Measurements from ENCODE around the gene REPIN1. TPM values are rescaled to one million over a fixed set of nuclear protein-coding genes. Genes with fewer than 3 reads are reported as not detected.

REPIN1 gene
- total RNA-seq, 1 experiment from 2014 or later, result 106 TPM

DNA sequence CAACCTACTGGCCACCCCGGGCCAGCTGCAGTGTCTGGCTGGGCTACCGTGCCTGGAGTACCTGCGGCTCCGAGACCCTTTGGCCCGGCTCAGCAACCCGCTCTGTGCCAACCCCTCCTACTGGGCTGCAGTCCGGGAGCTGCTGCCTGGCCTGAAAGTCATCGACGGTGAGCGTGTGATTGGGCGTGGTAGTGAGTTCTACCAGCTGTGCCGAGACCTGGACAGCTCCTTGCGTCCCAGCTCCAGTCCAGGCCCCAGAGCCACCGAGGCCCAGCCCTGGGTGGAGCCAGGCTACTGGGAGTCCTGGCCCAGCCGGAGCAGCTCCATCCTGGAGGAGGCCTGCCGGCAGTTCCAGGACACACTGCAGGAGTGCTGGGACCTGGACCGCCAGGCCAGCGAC lies 31.4 kb upstream of the REPIN1 start:
- no peaks in the 10 kb centered on the region for H3K9me3 ChIP-seq (ENCODE audit: control insufficient read depth, low read depth, low read length)
- no peak overlapping the region for H4K5ac ChIP-seq (ENCODE audit: insufficient read length, low read depth, low read length)
- no peak overlapping the region for H3T11ph ChIP-seq (ENCODE audit: low read length)
- Mint-ChIP-seq H3K36me3 (ENCODE audit: insufficient read depth in 1 of 3, low read depth in 3 of 3) (peaks cover 25 to 36% (median 31%) of the 10 kb centered on the region in 3 experiments), H3K27ac (no peak overlapping the region; a peak in 1 of 7 replicates), H3K4me3 (no peak overlapping the region), H3K27me3 (ENCODE audit: low read depth) (peaks cover 55% of the 10 kb centered on the region), H3K4me1 (peaks cover 60 to 69% of the 10 kb centered on the region in 2 experiments), H3K9me3 (no peaks in the 10 kb centered on the region)
- H2BK5ac ChIP-seq (ENCODE audit: insufficient read length, low read length), result no peak overlapping the region
- no peak overlapping the region for H3K4ac ChIP-seq (ENCODE audit: low read depth, low read length)
- no peaks in the 10 kb centered on the region; the same call in 1 of the 2 replicates for H3K4me1 ChIP-seq (ENCODE audit: insufficient read depth, low read length)
- no peak overlapping the region for H3K18ac ChIP-seq (ENCODE audit: insufficient read length, low read depth, low read length)
- no peak overlapping the region for H3K14ac ChIP-seq (ENCODE audit: insufficient read depth, low read length)
- peaks cover 3% of the 10 kb centered on the region for H3K27me3 ChIP-seq (ENCODE audit: insufficient read depth, low read length)
- H3K79me1 ChIP-seq (ENCODE audit: insufficient read depth, low read depth, low read length, poor library complexity, severe bottlenecking), result no peaks in the 10 kb centered on the region
- H3K79me2 ChIP-seq (ENCODE audit: insufficient read depth, low read length), result no peaks in the 10 kb centered on the region
- H3K23ac ChIP-seq (ENCODE audit: insufficient read length, low read depth, low read length), result no peak overlapping the region
- H4K20me1 ChIP-seq (ENCODE audit: control insufficient read depth, insufficient read depth, insufficient read length), result no peaks in the 10 kb centered on the region
- no peak overlapping the region for H4K91ac ChIP-seq (ENCODE audit: insufficient read length, low read depth, low read length)
- H2BK12ac ChIP-seq (ENCODE audit: insufficient read length, low read depth, low read length), result no peak overlapping the region
- TF ChIP-seq, protein P1, sequence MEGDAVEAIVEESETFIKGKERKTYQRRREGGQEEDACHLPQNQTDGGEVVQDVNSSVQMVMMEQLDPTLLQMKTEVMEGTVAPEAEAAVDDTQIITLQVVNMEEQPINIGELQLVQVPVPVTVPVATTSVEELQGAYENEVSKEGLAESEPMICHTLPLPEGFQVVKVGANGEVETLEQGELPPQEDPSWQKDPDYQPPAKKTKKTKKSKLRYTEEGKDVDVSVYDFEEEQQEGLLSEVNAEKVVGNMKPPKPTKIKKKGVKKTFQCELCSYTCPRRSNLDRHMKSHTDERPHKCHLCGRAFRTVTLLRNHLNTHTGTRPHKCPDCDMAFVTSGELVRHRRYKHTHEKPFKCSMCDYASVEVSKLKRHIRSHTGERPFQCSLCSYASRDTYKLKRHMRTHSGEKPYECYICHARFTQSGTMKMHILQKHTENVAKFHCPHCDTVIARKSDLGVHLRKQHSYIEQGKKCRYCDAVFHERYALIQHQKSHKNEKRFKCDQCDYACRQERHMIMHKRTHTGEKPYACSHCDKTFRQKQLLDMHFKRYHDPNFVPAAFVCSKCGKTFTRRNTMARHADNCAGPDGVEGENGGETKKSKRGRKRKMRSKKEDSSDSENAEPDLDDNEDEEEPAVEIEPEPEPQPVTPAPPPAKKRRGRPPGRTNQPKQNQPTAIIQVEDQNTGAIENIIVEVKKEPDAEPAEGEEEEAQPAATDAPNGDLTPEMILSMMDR (conservative IDR thresholded peaks at IDR 0.05), result no peak
- no peak for DNase-seq
- WGBS (ENCODE audit: extremely low coverage, insufficient read length, low lambda C conversion rate), result no CpG with 5 or more reads among the region's 18 CpGs
- no peak overlapping the region for H3K9ac ChIP-seq (ENCODE audit: extremely low read depth, insufficient read length, low read length)
- no peak overlapping the region for H2BK20ac ChIP-seq (ENCODE audit: low read depth, low read length, poor library complexity, severe bottlenecking)
- H3K23me2 ChIP-seq (ENCODE audit: insufficient read length, low read depth, low read length, poor library complexity, severe bottlenecking), result peaks cover 16% of the 10 kb centered on the region
- H3K56ac ChIP-seq (ENCODE audit: insufficient read length, low read depth, low read length), result no peak overlapping the region
- no peak overlapping the region for H2AK5ac ChIP-seq (ENCODE audit: insufficient read length, low read length)
- H3K4me2 ChIP-seq (ENCODE audit: insufficient read depth, insufficient read length, low read length), result no peak overlapping the region
- no peak overlapping the region for H4K8ac ChIP-seq (replicated peaks; ENCODE audit: insufficient read length, low read depth, low read length)
- H2BK120ac ChIP-seq (ENCODE audit: low read depth, low read length, poor library complexity, severe bottlenecking), result no peak overlapping the region
- H3K27ac ChIP-seq (ENCODE audit: insufficient read length, low read depth, low read length), result no peak overlapping the region
- H2AFZ ChIP-seq (ENCODE audit: low read length), result no peak overlapping the region
- no peak overlapping the region for H2BK15ac ChIP-seq (ENCODE audit: low read depth, low read length)

Data from H9 (cell line).